Large intestine (tissue), 1 donor: ENCODE data around the gene TMEM40. TPM values are rescaled to one million over a fixed set of nuclear protein-coding genes. Genes with fewer than 3 reads are reported as not detected.

Experiments used
- polyA plus RNA-seq: library from polyadenylated mRNA; unstranded; fragments of 120-200 nt; gene quantifications from one replicate; pipeline ENCODE4 v1.2.1, GENCODE V29; 2013

The TMEM40 gene
- polyA plus RNA-seq, 1 donor: 0.10 TPM

Other genes starting within 250 kb of the TMEM40 start
- 5.1 TPM for gene MKRN2OS, start 213.8 kb downstream of the TMEM40 start, polyA plus RNA-seq
- 32.9 TPM for gene MKRN2, start 202.2 kb downstream of the TMEM40 start, polyA plus RNA-seq
- 88.4 TPM for gene RAF1, start 95.1 kb downstream of the TMEM40 start, polyA plus RNA-seq
- gene CAND2, start 37.4 kb upstream of the TMEM40 start, polyA plus RNA-seq: 2.8 TPM
- gene RPL32, start 82.3 kb upstream of the TMEM40 start, polyA plus RNA-seq: 2,636 TPM